OCI-LY7 (cell line): ENCODE results near the gene TMEM156. TPM values are rescaled to one million over a fixed set of nuclear protein-coding genes. Genes with fewer than 3 reads are reported as not detected.

ENCODE experiments used
- BruUV-seq: library from RNA; stranded (reverse); fragments of 400-500 nt; replicated peaks from 2 replicates; lab custom pipeline; 2021; lab: Mats Ljungman, UMichigan
- CTCF ChIA-PET: fragments of 300-600 bp; sonication (Branson Sonifier 250); formaldehyde crosslinking; loops from one replicate; lab custom pipeline; 2022; ENCODE audit warnings: antibody characterized with exemption; ENCODE audit not compliant: unreplicated experiment; lab: Charles Lee
- POLR2A ChIA-PET: fragments of 300-600 bp; sonication (Branson Sonifier 250); formaldehyde crosslinking; loops from one replicate; lab custom pipeline; 2022; ENCODE audit warnings: antibody characterized with exemption; lab: Charles Lee
- DNase-seq: peaks from one replicate; pipeline ENCODE4 v3.0.0-alpha.2; 2015; ENCODE audit warnings: low spot score
- H2AFZ ChIP-seq: fragments of 200-600 bp; sonication (generic), shearing (Covaris generic); 2 replicates; pipeline ENCODE4 v1.6.1; 2014; ENCODE audit warnings: mild to moderate bottlenecking, antibody characterized with exemption, low read length, moderate library complexity
- H3K27ac ChIP-seq: fragments of 200-600 bp; sonication (generic); 2 replicates; pipeline ENCODE4 v1.5.1; 2014; ENCODE audit warnings: mixed run types, low read depth, mild to moderate bottlenecking, moderate library complexity, low read length, inconsistent platforms; ENCODE audit not compliant: poor library complexity, severe bottlenecking
- H3K36me3 ChIP-seq: fragments of 200-600 bp; sonication (generic); 2 replicates; pipeline ENCODE4 v1.6.1; 2014; ENCODE audit warnings: mild to moderate bottlenecking, antibody characterized with exemption, low read length, moderate library complexity, mixed read lengths; ENCODE audit not compliant: insufficient read depth
- H3K4me1 ChIP-seq: fragments of 200-600 bp; sonication (generic); 2 replicates; pipeline ENCODE4 v1.5.1; 2014; ENCODE audit warnings: mild to moderate bottlenecking, low read length; ENCODE audit not compliant: insufficient read depth, poor library complexity, severe bottlenecking
- H3K4me2 ChIP-seq: fragments of 200-600 bp; sonication (generic); 2 replicates; pipeline ENCODE4 v1.6.1; 2014; ENCODE audit warnings: mild to moderate bottlenecking, low read length
- H3K4me3 ChIP-seq: fragments of 200-600 bp; sonication (generic); 2 replicates; pipeline ENCODE4 v1.5.1; 2014; ENCODE audit warnings: mild to moderate bottlenecking, low read depth, low read length; ENCODE audit not compliant: poor library complexity, severe bottlenecking
- H3K79me2 ChIP-seq: fragments of 200-600 bp; sonication (generic); 2 replicates; pipeline ENCODE4 v1.6.1; 2016; ENCODE audit warnings: low read depth, mild to moderate bottlenecking, low read length, moderate library complexity, mixed read lengths; ENCODE audit not compliant: insufficient read depth
- H3K9me2 ChIP-seq: fragments of 200-600 bp; sonication (generic); 2 replicates; pipeline ENCODE4 v1.6.1; 2016; ENCODE audit warnings: mild to moderate bottlenecking, low read length, mixed read lengths; ENCODE audit not compliant: insufficient read depth
- H3K9me3 ChIP-seq: fragments of 200-600 bp; sonication (generic); 2 replicates; pipeline ENCODE4 v1.6.1; 2014; ENCODE audit warnings: mild to moderate bottlenecking, mixed run types, low read length, mixed read lengths
- H4K20me1 ChIP-seq: fragments of 200-600 bp; sonication (generic); 2 replicates; pipeline ENCODE4 v1.6.1; 2014; ENCODE audit warnings: mild to moderate bottlenecking, antibody characterized with exemption, low read length, moderate library complexity, mixed read lengths; ENCODE audit not compliant: insufficient read depth
- CTCF ChIP-seq: fragments of 200-600 bp; sonication (generic); conservative IDR thresholded peaks from 2 replicates; pipeline ENCODE4 v1.5.1; 2014; ENCODE audit warnings: mild to moderate bottlenecking, antibody characterized with exemption, low read length, moderate library complexity, mixed read lengths
- EZH2phosphoT487 ChIP-seq: fragments of 200-600 bp; sonication (generic); IDR thresholded peaks from 2 replicates; pipeline ENCODE4 v1.6.1; 2018; ENCODE audit warnings: low read depth, borderline replicate concordance, mild to moderate bottlenecking, mixed run types, antibody characterized with exemption, low read length, moderate library complexity, mixed read lengths
- intact Hi-C: fragments of 100-400 bp; cut with micrococcal nuclease; formaldehyde crosslinking; loops from one replicate; pipeline ENCODE4 v1.10.0; 2022; ENCODE audit not compliant: unreplicated experiment
- total RNA-seq, 2 experiments: library from RNA; depleted of rRNA in 1 of 2; stranded (reverse); fragments of >200 nt in 1 of 2; shearing (Covaris generic) in 1 of 2; gene quantifications; 2 replicates each; pipeline ENCODE4 v1.2.3, GENCODE V29; 2014 to 2022

Gene TMEM156
- total RNA-seq, 2 experiments from 2014 or later = 29.0 to 29.4 TPM

GRCh38 chr4:39068907-39069306 is 36.7 kb upstream of the TMEM156 start:
- BruUV-seq = no TSS peak
- H4K20me1 ChIP-seq = no peaks in the 10 kb centered on the region
- H3K27ac ChIP-seq = no peak overlapping the region
- H3K4me1 ChIP-seq = no peaks in the 10 kb centered on the region
- no peaks in the 10 kb centered on the region for H3K9me2 ChIP-seq
- TF ChIP-seq CTCF (no peak), EZH2phosphoT487 (no peak)
- ChIA-PET POLR2A (no interaction called here), CTCF (no interaction called here)
- no peak for DNase-seq
- H3K4me3 ChIP-seq = no peak overlapping the region
- intact Hi-C loops = no loop called here
- peaks cover 9% of the 10 kb centered on the region; the same call in 1 of the 2 replicates for H3K79me2 ChIP-seq
- H3K4me2 ChIP-seq = no peak overlapping the region
- no peaks in the 10 kb centered on the region for H3K36me3 ChIP-seq
- H2AFZ ChIP-seq = no peak overlapping the region
- H3K9me3 ChIP-seq = no peaks in the 10 kb centered on the region

- H3K27ac ChIP-seq = no peak overlapping the region
- CTCF ChIA-PET = no interaction called here
- intact Hi-C loops = no loop called here
Measured at GRCh38 chr4:39067451-39067850, 35.2 kb upstream of the TMEM156 start.

More at GRCh38 chr4:39067451-39067850, 35.2 kb upstream of the TMEM156 start:
- Histone ChIP-seq H4K20me1 (no peaks in the 10 kb centered on the region), H3K36me3 (no peaks in the 10 kb centered on the region), H3K4me1 (no peaks in the 10 kb centered on the region), H3K9me3 (no peaks in the 10 kb centered on the region), H3K9me2 (no peaks in the 10 kb centered on the region), H3K79me2 (peaks cover 10% of the 10 kb centered on the region; the same call in 1 of the 2 replicates), H3K4me2 (no peak overlapping the region), H2AFZ (no peak overlapping the region), H3K4me3 (no peak overlapping the region)
- DNase-seq = no peak
- no peak for TF ChIP-seq EZH2phosphoT487
- no peak for TF ChIP-seq CTCF
- POLR2A ChIA-PET = interaction anchor here (0.9 to 1.0 kb wide), 3 partner anchors 13 to 201 kb away, joined by 3 to 4 read pairs (median 4); no protein-coding TSS in a partner anchor
- BruUV-seq = no TSS peak
